Transverse colon (tissue), 4 donors: ENCODE measurements around the gene TNP2. TPM values are rescaled to one million over a fixed set of nuclear protein-coding genes. Genes with fewer than 3 reads are reported as not detected.
A peak's percentile ranks its signal among the peaks of the same experiment; 100 is the strongest.

Source experiments
- DNase-seq: peaks from one replicate; pipeline ENCODE4 v3.0.0-alpha.2; 2019
- H3K27ac ChIP-seq, 4 donors: fragments of 200-600 bp; sonication (generic); 2 replicates each; pipeline ENCODE4 v1.5.1; 2016 to 2018; ENCODE audit warnings: inconsistent platforms in 4 of 4
- H3K27me3 ChIP-seq: fragments of 200-600 bp; sonication (generic); 2 replicates; pipeline ENCODE4 v1.5.1; 2017; ENCODE audit warnings: inconsistent platforms
- H3K36me3 ChIP-seq, 4 donors: fragments of 200-600 bp; sonication (generic); 2 replicates each; pipeline ENCODE4 v1.5.1; 2017 to 2019; ENCODE audit warnings: inconsistent platforms in 4 of 4
- H3K4me1 ChIP-seq, 4 donors: fragments of 200-600 bp; sonication (generic); 2 replicates each; pipeline ENCODE4 v1.5.1; 2017 to 2020; ENCODE audit warnings: inconsistent platforms in 4 of 4
- H3K4me3 ChIP-seq, 4 donors: fragments of 200-600 bp; sonication (generic); 1 replicate in 1 of 4; 2 replicates in 3 of 4; pipeline versions ENCODE4 v1.5.1 to v1.6.1; 2017 to 2019; ENCODE audit warnings: inconsistent platforms in 4 of 4
- H3K9me3 ChIP-seq, 2 donors: fragments of 200-600 bp; sonication (generic); 2 replicates each; pipeline ENCODE4 v1.5.1; 2017 to 2019; ENCODE audit warnings: inconsistent platforms in 2 of 2
- EP300 ChIP-seq: sonication (generic); formaldehyde crosslinking; IDR thresholded peaks from one replicate; pipeline ENCODE4 v1.6.1; 2017; ENCODE audit warnings: antibody characterized with exemption, low read depth
- POLR2A ChIP-seq: fragments of 450-650 bp; IDR thresholded peaks from one replicate; pipeline ENCODE4 v1.6.1; 2016; ENCODE audit warnings: antibody characterized with exemption, mild to moderate bottlenecking, moderate library complexity
- POLR2AphosphoS5 ChIP-seq, 3 donors: sonication (generic); formaldehyde crosslinking; IDR thresholded peaks; one replicate each; pipeline ENCODE4 v1.6.1; 2016; ENCODE audit warnings: antibody characterized with exemption in 3 of 3
- WGBS, 2 donors: methylation state at CpG; one replicate each; pipeline ENCODE4 v1.1.5; 2018; ENCODE audit warnings: low coverage in 1 of 2; 5-methylcytosine and 5-hydroxymethylcytosine counted together
- in situ Hi-C, 4 donors: fragments of 200-750 bp; cut with MboI; loops; one replicate each; pipeline versions ENCODE4 v1.15.0 to v1.15.1; 2017; ENCODE audit warnings: low sequenced_read_pairs in 3 of 4, low pct_ligation_motif_present in 1 of 4, low pct_unique_long_range_greater_than_20kb in 1 of 4
- intact Hi-C: fragments of 100-400 bp; cut with DNase I; formaldehyde crosslinking; loops from one replicate; pipeline ENCODE4 v1.15.1; 2023; ENCODE audit warnings: low total_unique reads
- total RNA-seq, 4 donors: library from RNA; depleted of rRNA; stranded (reverse); fragments of >200 nt; gene quantifications; one replicate each; pipeline ENCODE4 v1.1.0, GENCODE V29; 2016
- TF ChIP-seq, protein P1 (sequence below), 5 experiments: fragments of 200-600 bp in 3 of 5; fragments of 450-650 bp in 2 of 5; sonication (generic) in 3 of 5; IDR thresholded peaks; 1 replicate in 2 of 5; 2 replicates in 3 of 5; pipeline ENCODE4 v1.5.1; 2016 to 2017; ENCODE audit warnings: antibody characterized with exemption in 5 of 5, inconsistent platforms in 3 of 5, mild to moderate bottlenecking in 2 of 5, moderate library complexity in 1 of 5

TNP2 gene
- total RNA-seq, 4 donors from 2014 or later = not detected

DNA sequence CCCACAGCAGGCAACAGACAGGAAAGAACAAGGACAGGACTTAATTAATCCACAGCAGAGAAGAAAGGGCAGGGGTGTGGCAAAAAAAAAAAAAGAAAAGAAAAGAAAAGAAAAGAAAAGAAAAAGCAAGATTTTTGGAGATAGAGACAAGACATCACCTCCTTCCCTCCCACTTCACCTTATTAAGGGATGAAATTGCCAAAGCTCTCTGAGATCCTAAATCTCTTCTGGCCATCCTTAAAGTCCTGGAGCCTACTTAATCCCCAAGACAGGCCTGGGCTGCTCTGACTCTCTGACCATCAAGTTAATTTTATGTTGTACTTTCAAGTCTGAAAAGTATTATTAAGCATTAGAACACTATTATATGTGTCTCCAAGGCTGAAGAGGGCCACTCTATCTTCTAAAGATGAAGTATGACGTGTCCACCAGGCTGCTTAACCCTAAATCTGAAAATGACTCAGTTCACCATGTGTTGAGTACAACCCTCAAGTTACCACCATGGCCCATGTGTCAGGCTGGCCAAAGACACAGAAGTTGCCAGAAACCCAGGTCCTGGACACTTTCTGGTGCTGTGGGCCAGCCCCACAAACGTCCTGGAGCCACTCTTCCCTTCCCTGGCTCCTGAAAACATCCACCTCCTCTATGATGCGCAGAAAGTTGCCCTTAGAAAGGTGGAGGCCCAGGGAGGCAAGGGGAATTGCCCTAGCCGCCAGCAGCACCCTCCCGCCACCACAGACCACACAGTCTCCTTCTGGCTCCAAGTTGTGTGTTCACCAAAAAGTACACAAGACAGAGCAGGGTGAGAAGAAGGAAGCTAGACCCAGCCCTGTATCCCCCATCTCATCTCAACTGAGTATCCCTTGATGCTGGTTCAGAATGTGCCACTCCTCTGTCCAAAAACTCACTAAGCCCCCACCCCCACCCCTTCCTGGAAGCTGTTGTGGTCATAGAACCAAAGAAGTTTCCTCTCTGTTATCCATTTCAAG is 15.8 kb downstream of the TNP2 start:
- intact Hi-C loops (loop anchor here (10.0 kb wide), 3 partner anchors 101 to 179 kb away; no protein-coding TSS in a partner anchor), in situ Hi-C loops (loop anchor here (10.0 to 25.0 kb wide), 2 partner anchors 109 to 289 kb away; no protein-coding TSS in a partner anchor)
- WGBS, 2 donors = 76 to 88% methylated on average over 1 to 5 of the region's 5 CpGs
- Histone ChIP-seq H3K27ac (peak overlapping the region in 3 of 4 donors; percentile 96 to 99 (median 99)), H3K9me3 (no peaks in the 10 kb centered on the region), H3K4me3 (peak overlapping the region in 3 of 4 donors; percentile 2 to 84 (median 3)), H3K4me1 (peaks cover 4 to 30% (median 23%) of the 10 kb centered on the region in 4 donors), H3K27me3 (no peaks in the 10 kb centered on the region), H3K36me3 (no peaks in the 10 kb centered on the region)
- TF ChIP-seq POLR2AphosphoS5 (IDR thresholded peaks at IDR 0.05) = no peak
- TF ChIP-seq, protein P1, sequence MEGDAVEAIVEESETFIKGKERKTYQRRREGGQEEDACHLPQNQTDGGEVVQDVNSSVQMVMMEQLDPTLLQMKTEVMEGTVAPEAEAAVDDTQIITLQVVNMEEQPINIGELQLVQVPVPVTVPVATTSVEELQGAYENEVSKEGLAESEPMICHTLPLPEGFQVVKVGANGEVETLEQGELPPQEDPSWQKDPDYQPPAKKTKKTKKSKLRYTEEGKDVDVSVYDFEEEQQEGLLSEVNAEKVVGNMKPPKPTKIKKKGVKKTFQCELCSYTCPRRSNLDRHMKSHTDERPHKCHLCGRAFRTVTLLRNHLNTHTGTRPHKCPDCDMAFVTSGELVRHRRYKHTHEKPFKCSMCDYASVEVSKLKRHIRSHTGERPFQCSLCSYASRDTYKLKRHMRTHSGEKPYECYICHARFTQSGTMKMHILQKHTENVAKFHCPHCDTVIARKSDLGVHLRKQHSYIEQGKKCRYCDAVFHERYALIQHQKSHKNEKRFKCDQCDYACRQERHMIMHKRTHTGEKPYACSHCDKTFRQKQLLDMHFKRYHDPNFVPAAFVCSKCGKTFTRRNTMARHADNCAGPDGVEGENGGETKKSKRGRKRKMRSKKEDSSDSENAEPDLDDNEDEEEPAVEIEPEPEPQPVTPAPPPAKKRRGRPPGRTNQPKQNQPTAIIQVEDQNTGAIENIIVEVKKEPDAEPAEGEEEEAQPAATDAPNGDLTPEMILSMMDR (IDR thresholded peaks at IDR 0.05) = no peak
- TF ChIP-seq EP300 = no peak
- no peak for TF ChIP-seq POLR2A
- no peak for DNase-seq

DNA sequence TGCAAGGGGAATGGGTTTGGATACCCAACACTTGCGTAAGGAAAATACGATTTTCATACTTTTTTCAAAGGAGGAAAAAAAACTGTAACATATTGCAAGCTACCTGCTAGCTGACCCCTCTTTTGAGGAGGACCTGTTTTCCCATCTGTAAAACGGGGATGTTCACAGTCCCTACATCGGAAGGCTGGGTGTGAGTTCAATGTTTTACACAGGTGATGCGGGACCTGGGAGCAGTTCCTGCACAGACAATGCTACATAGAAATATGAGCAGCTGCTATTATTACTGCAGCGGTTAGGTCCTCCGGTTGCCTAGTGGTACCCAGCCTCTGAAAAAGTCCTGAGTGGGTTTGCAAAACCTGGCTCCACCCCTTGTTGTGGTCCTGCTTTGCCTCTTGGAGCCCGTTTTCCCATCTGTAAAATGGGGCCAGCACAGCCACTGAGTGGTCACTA is 16.6 kb downstream of the TNP2 start:
- H3K27ac ChIP-seq = peak overlapping the region in 1 of 4 donors; percentile 35

DNA sequence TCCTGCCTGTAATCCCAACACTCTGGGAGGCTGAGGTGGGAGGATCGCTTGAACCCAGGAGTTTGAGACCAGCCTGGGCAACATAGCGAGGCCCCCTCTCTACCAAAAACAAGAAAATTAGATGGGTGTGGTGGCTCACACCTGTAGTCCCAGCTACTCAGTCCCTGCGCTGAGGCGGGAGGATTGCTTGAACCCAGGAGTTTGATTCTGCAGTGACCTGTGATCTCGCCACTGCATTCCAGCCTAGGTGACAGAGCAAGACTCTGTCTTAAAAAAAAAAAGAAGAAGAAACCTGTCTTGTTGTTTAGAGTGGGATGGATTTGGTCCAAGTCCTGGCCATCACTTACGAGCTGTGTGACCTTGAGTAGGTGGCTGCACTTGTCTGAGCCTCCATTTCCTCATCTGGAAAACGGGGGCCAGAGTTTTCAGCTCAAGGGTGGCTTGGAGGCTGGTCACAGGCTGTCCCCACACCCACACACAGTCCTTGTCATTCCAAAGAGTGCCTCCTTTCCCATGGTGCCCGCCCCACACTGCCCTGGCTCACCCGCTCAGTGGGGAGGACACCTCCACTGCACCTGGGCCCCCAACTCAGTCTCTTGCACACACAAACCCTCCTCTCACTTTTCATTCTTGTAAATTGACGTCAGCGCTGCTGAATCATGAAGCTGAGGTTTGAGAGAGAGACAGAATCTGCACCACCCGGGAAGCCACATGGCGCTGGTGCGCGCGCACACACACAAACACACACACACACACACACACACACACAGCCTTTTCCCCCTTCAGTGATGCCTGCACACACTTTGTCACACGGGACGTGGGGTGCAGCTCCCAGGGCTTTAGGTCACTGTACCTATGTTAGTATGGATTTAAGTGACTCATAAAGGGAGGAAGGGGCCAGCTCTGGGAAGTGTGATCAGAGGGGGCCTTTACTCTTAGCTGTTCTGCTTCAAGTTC is 17.3 kb downstream of the TNP2 start:
- peak; percentile 41 for DNase-seq
- Histone ChIP-seq H3K9me3 (no peaks in the 10 kb centered on the region), H3K4me1 (peaks cover 0 to 20% (median 13%) of the 10 kb centered on the region in 4 donors), H3K27ac (peak overlapping the region in 1 of 4 donors; percentile 35), H3K4me3 (peak overlapping the region in 1 of 4 donors; percentile 3), H3K27me3 (no peaks in the 10 kb centered on the region), H3K36me3 (no peaks in the 10 kb centered on the region)
- intact Hi-C loops = loop anchor here (10.0 kb wide), 3 partner anchors 103 to 177 kb away; no protein-coding TSS in a partner anchor
- TF ChIP-seq, protein P1 (IDR thresholded peaks at IDR 0.05) = no peak
- TF ChIP-seq POLR2A (no peak), EP300 (no peak), POLR2AphosphoS5 (IDR thresholded peaks at IDR 0.05) (no peak)
- in situ Hi-C loops = loop anchor here (10.0 to 25.0 kb wide), 2 partner anchors 110 to 287 kb away; no protein-coding TSS in a partner anchor
- 82 to 85% methylated on average over 4 to 18 of the region's 18 CpGs for WGBS, 2 donors

More for the DNA sequence above, 16.6 kb downstream of the TNP2 start:
- no peak for DNase-seq
- intact Hi-C loops (loop anchor here (10.0 kb wide), 3 partner anchors 102 to 178 kb away; no protein-coding TSS in a partner anchor), in situ Hi-C loops (loop anchor here (10.0 to 25.0 kb wide), 2 partner anchors 110 to 288 kb away; no protein-coding TSS in a partner anchor)
- H3K4me1 ChIP-seq = peaks cover 2 to 27% (median 20%) of the 10 kb centered on the region in 4 donors
- TF ChIP-seq POLR2A (no peak), POLR2AphosphoS5 (IDR thresholded peaks at IDR 0.05) (no peak), EP300 (no peak)
- TF ChIP-seq, protein P1 (IDR thresholded peaks at IDR 0.05) = no peak
- no peaks in the 10 kb centered on the region for H3K9me3 ChIP-seq
- no peaks in the 10 kb centered on the region for H3K36me3 ChIP-seq
- peak overlapping the region in 1 of 4 donors; percentile 3 for H3K4me3 ChIP-seq
- WGBS, 2 donors = 85% methylated on average over 8 of the region's 8 CpGs; no CpG with 5 or more reads in 1 of the 2 donors
- no peaks in the 10 kb centered on the region for H3K27me3 ChIP-seq
